Progenitor cell of endocrine pancreas (in vitro differentiated cells): ENCODE results near the gene CD40LG. TPM values are rescaled to one million over a fixed set of nuclear protein-coding genes. Genes with fewer than 3 reads are reported as not detected.

Experiments
- DNase-seq: peaks from one replicate; pipeline ENCODE4 v3.0.0; 2021; ENCODE audit warnings: low spot score; ENCODE audit not compliant: unreplicated experiment
- H3K27ac Mint-ChIP-seq: 2 replicates; pipeline ENCODE4 v1.8.0; 2021; ENCODE audit warnings: mild to moderate bottlenecking, moderate library complexity, mixed read lengths
- H3K27me3 Mint-ChIP-seq: 2 replicates; pipeline ENCODE4 v1.8.0; 2021; ENCODE audit warnings: mixed read lengths
- H3K36me3 Mint-ChIP-seq: 2 replicates; pipeline ENCODE4 v1.8.0; 2022; ENCODE audit warnings: mixed read lengths; ENCODE audit not compliant: insufficient read depth
- H3K4me1 Mint-ChIP-seq: 2 replicates; pipeline ENCODE4 v1.8.0; 2021; ENCODE audit warnings: low read depth, mixed read lengths
- H3K4me3 Mint-ChIP-seq: 2 replicates; pipeline ENCODE4 v1.8.0; 2021; ENCODE audit warnings: low read depth, mild to moderate bottlenecking, moderate library complexity, mixed read lengths
- H3K9me3 Mint-ChIP-seq: 2 replicates; pipeline ENCODE4 v1.8.0; 2021; ENCODE audit warnings: low read depth, mixed read lengths
- long read RNA-seq: library from polyadenylated mRNA; unstranded; transcript quantifications from one replicate; pipeline ENCODE4 v2.0.0, GENCODE V29; 2020
- total RNA-seq: library from RNA; stranded (reverse); gene quantifications from 2 replicates; pipeline ENCODE4 v1.2.1, GENCODE V29; 2021
- TF ChIP-seq, protein P1 (sequence below): fragments of 200-600 bp; sonication (generic); IDR thresholded peaks from one replicate; pipeline ENCODE4 v1.5.0; 2021; ENCODE audit warnings: antibody characterized with exemption, mild to moderate bottlenecking; ENCODE audit not compliant: unreplicated experiment

Gene CD40LG
- total RNA-seq, result not detected in 2 replicates
- long read RNA-seq, result 0 reads

DNA sequence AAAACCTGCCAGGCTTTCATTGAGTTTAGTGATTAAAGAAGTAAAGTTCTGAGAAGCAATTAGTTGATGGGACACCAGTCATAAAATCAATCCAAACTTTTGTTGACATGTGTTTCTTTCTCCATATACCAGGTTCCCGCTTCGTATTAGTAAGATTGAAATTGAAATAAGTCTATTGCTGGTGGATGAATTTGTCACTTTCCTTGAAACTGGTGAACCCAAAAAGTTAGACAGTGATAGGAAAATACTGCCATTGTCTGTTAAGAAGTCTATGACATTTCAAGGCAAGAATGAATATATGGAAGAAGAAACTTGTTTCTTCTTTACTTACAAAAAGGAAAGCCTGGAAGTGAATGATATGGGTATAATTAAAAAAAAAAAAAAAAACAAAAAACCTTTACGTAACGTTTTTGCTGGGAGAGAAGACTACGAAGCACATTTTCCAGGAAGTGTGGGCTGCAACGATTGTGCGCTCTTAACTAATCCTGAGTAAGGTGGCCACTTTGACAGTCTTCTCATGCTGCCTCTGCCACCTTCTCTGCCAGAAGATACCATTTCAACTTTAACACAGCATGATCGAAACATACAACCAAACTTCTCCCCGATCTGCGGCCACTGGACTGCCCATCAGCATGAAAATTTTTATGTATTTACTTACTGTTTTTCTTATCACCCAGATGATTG is at the start of gene CD40LG:
Gene CD40LG, plus strand, starts transcription at position 482 of the 684 bp plus-strand sequence. Its CDS starts 91 bp downstream, at position 573.
- H3K9me3 Mint-ChIP-seq, result peaks cover 34% of the 10 kb centered on the region
- DNase-seq, result no peak
- H3K27ac Mint-ChIP-seq, result no peak within 1 kb of the TSS
- peaks cover 2% of the 10 kb centered on the region for H3K4me1 Mint-ChIP-seq
- H3K36me3 Mint-ChIP-seq, result no peaks in the 10 kb centered on the region
- TF ChIP-seq, protein P1, sequence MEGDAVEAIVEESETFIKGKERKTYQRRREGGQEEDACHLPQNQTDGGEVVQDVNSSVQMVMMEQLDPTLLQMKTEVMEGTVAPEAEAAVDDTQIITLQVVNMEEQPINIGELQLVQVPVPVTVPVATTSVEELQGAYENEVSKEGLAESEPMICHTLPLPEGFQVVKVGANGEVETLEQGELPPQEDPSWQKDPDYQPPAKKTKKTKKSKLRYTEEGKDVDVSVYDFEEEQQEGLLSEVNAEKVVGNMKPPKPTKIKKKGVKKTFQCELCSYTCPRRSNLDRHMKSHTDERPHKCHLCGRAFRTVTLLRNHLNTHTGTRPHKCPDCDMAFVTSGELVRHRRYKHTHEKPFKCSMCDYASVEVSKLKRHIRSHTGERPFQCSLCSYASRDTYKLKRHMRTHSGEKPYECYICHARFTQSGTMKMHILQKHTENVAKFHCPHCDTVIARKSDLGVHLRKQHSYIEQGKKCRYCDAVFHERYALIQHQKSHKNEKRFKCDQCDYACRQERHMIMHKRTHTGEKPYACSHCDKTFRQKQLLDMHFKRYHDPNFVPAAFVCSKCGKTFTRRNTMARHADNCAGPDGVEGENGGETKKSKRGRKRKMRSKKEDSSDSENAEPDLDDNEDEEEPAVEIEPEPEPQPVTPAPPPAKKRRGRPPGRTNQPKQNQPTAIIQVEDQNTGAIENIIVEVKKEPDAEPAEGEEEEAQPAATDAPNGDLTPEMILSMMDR, result no peak
- H3K27me3 Mint-ChIP-seq, result no peaks in the 10 kb centered on the region
- H3K4me3 Mint-ChIP-seq, result no peak within 1 kb of the TSS

DNA sequence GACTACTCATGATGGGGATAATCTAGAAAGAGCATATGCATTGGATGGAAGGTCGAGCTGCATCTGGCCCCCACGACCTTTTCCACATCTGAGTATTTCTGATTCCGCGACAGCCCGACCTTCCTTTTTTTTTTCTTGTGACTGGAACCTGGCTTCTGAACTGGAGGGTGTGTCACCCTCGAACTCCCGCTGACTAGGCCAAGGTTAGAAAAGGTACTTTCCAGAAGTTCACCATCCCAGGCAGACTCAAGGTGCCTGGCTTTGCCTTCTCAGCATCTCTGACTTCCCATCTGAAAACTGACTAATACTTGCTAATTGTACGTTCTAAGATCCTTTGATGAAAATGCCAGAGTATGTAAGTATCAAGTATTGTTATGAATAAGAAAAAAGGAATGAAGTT is 49.3 kb upstream of the CD40LG start:
- Mint-ChIP-seq H3K4me3 (no peak overlapping the region), H3K36me3 (no peaks in the 10 kb centered on the region), H3K27ac (no peak overlapping the region), H3K9me3 (peaks cover 28% of the 10 kb centered on the region), H3K27me3 (no peaks in the 10 kb centered on the region), H3K4me1 (no peaks in the 10 kb centered on the region)
- DNase-seq, result no peak
- TF ChIP-seq, protein P1, result no peak

DNA sequence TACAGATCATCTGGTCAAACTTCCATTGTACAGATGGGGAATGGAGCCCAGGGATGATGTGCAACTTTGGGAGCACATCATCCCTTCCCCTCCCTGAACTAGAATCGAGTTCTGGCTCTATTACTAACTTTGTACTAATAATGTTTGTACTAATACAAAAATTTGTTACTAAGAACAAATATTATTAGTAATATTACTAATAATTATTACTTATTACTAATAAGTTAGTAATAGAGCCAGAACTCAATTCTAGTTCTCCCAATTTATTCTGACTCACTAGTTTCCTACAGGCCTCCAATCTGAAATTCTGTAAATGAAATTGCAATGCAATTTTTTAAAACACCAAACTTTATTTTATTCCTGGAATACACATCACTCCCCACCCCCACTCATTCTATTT is 47.9 kb upstream of the CD40LG start:
- H3K9me3 Mint-ChIP-seq, result peaks cover 17% of the 10 kb centered on the region
- H3K4me3 Mint-ChIP-seq, result no peak overlapping the region

DNA sequence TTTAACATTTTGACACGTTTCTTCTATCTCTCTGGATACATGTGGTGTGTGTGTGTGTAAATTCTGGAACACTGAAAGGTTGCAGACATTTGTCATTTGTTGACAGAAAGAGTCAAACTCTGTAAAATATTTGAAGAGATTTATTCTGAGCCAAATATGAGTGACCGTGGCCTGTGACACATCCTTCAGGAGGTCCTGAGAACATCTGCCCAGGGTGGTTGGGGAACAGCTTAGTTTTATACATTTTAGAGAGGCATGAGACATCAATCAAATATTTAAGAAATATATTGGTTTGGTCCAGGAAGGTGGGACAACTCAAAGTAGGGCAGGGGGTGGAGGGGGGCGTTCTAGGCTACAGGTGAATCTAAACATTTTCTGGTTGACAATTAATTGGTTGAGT is 40.7 kb upstream of the CD40LG start:
- Mint-ChIP-seq H3K36me3 (no peaks in the 10 kb centered on the region), H3K27ac (no peak overlapping the region), H3K27me3 (no peaks in the 10 kb centered on the region), H3K4me1 (no peaks in the 10 kb centered on the region), H3K9me3 (peaks cover 13% of the 10 kb centered on the region), H3K4me3 (no peak overlapping the region)
- TF ChIP-seq, protein P1, result no peak
- DNase-seq, result no peak

More for the DNA sequence above, 47.9 kb upstream of the CD40LG start:
- Mint-ChIP-seq H3K27me3 (no peaks in the 10 kb centered on the region), H3K36me3 (no peaks in the 10 kb centered on the region), H3K27ac (no peak overlapping the region), H3K4me1 (no peaks in the 10 kb centered on the region)
- TF ChIP-seq, protein P1, result no peak
- no peak for DNase-seq

DNA sequence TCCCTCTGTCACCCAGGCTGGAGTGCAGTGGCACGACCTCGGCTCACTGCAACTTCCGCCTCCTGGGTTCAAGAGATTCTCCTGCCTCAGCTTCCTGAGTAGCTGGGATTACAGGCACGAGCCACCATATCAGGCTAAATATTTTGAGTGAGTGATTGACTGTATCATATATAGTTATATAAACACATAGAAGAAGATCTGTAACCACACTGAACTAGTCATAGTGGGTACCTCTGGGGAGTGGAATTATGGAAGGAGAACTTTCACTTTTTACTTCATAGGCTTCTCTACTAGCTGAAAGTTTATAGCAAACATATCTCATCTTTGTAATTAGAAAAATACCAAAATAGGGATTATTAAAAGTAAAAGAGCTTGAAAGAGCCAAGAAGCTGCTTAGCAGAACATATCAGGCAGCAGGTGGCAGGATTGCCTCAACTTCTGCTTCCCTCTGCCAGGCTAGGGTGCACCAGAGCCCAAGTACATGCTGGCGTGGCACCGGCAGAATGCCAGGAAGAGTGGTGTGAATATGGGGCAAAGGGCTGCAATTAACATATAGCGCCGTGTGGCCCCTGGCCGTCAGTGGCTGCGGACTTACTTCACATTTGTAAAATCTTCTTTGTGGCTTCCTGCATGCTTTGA is 39.5 kb upstream of the CD40LG start:
- TF ChIP-seq, protein P1, result no peak
- H3K4me3 Mint-ChIP-seq, result no peak overlapping the region
- H3K27me3 Mint-ChIP-seq, result no peaks in the 10 kb centered on the region
- no peaks in the 10 kb centered on the region for H3K36me3 Mint-ChIP-seq
- no peak overlapping the region for H3K27ac Mint-ChIP-seq
- H3K9me3 Mint-ChIP-seq, result peaks cover 13% of the 10 kb centered on the region
- H3K4me1 Mint-ChIP-seq, result no peaks in the 10 kb centered on the region
- no peak for DNase-seq
